LHCN-M2 (cell line): ENCODE measurements around the gene COL16A1. TPM values are rescaled to one million over a fixed set of nuclear protein-coding genes. Genes with fewer than 3 reads are reported as not detected.
A peak's percentile ranks its signal among the peaks of the same experiment; 100 is the strongest.

ENCODE experiments used
- DNase-seq: peaks from one replicate; pipeline ENCODE4 v3.0.0-alpha.2; 2012; ENCODE audit warnings: low read depth
- total RNA-seq: library from RNA; depleted of rRNA; stranded (reverse); fragments of >200 nt; gene quantifications from 2 replicates; pipeline ENCODE4 v1.2.3, GENCODE V29; 2014

COL16A1 gene
- total RNA-seq, 1 experiment from 2014 or later: 9.8 TPM

DNA sequence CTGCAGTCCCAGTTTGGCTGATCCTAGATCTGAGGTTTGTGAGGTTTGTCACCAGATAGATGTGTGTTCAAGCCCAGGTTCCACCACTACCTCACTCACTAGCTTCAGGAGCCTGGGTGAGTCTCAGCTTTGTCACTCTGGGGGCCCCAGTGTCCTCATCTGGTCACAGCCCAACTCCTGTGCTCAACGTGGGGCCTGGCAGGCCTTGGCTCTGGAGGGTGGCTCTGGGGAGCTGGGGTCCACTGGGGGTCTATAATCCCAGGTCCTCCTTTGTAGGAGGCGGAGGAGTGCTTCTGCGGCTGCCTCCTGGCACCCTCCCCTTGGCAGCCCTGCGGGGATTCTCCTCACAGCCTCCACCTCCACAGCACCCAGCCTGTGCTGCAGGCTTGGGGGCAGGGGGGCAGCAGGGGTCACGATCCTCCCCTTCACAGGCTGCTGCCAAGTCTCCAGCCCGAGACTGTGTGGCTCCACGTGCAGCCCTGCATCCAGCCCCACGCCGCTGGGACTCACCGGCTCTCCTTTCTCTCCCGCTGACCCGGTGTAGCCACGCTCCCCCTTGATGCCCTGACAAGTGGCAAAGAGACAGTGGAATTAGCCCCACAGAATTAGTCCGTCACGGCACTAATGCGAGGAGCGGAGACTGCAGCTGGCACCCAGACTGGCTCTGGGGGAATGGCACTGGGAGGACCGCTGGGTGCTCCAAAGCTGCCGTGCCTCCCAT, 36.6 kb downstream of the COL16A1 start:
- DNase-seq: no peak

DNA sequence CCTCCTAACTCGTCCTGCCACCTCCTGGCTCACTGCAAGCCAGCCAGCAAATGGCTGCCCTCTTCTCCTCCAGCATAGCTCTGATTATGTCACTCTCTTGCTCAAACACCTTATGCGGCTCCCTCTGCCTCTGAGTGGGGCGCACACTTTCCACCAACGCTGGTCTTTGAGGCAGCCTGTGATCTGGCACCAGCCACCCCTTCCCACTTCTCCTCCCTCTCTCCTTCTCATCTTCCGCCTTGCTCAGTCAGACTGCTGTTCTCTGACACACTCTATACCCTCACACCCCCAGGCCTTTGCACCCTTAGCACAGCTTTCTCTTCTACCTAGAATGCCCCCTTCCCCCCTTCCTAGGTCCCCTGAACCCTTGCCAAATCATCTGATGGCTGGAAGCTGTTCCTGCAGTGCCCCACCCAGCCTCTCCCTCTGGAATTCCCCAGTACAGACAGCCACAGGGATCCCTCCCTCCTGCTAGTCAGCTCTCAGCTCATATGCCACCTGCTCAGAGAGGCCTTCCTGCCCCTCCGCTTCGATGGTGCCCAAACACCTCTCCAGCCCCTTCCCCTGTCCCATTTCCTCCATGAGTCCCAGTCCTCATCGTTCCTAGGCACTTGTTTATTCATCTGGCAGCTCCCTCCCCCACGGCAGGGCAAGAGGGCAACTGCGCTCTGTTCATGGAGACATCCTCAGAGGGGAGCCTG, 37.4 kb downstream of the COL16A1 start:
- peak; percentile 42 for DNase-seq

DNA sequence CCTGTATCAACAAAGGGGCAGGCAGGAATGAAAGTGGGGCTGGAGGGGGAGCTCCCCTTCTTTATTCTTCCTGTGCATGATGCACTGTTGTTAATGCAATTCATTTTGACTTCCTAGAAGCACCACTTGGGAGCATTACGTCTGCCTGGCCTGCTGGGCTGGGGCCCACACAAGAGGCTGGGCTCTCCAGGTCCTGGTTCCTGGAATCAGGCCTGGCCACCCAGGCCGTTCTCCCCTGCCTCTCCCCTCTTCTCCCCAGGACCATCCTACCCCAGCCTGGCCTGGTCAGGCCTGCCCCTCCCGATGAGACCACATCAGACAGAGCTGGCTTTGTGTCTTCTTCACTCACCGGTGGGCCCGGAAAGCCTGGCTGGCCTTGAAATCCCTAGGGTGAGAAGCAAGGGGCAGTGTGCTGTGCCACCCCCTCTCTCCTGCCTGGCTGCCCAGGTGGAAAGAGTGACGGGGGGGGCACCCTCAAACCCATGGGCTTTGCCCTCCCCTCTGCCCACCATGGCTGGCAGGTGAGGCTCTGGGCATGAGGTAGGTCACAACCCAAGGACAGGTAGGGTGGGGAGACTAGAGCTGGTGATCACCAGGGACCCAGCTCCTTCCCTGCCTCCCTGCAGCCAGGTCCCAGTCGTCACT, 38.5 kb downstream of the COL16A1 start:
- no peak for DNase-seq

DNA sequence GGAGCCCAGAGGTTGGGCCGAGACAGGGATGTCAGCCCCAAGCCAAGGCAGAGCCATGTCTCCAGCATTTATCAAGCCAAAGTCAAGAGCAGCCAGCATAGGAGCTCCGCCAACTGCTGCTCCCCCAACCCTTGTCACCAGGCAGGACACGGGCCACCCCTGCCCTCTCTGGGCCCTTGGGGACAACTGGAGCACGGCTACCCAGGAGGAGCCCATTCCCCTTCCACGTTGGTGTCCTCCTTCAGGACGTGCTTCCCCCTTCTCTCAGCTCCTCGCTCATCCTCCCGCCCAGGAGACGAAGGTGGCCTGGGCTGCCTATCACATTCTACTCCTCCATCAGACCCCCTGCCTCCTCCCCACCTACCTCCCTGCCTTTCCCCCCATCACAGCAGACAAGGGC, 39.3 kb downstream of the COL16A1 start:
- DNase-seq: no peak

DNA sequence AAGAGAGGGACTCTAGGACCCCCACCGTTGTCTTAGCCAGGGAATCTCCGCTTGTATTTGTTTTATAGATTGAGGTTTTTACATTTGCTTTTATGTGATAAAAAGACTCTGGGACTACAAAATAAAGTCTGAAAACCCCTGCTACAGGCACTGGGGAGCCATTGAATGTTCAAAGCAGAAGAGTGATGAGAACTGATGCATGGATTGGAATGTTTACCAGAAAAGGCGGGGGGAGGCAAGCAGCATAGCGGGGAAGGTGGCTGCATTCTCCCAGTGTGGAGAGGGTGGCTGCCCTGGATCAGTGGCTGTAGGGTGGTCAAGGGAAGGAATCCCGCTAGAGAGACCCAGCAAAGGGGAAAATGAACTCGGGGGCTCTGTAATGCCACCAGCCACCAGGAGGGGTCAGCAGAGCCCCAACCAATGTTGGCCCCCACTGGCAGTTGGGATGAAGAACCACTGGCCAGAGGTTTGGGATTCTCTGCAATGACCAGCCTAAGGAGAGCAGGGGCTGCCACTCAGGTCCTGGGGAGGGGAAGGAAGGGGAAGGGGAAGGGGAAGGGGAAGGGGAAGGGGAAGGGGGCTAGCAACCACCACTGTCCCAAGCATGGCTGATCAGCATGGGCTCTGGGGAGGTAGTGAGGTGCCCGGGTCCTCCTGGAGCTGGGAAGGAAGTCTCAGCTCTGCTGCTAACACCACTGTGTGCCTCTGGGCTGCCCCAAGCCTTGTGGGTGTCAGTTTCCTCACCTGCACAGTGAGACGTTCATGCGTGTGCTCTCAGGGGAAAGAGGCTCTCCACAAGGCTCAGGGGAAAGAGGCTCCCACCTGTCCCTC, 40.0 kb downstream of the COL16A1 start:
- DNase-seq: peak; percentile 21

DNA sequence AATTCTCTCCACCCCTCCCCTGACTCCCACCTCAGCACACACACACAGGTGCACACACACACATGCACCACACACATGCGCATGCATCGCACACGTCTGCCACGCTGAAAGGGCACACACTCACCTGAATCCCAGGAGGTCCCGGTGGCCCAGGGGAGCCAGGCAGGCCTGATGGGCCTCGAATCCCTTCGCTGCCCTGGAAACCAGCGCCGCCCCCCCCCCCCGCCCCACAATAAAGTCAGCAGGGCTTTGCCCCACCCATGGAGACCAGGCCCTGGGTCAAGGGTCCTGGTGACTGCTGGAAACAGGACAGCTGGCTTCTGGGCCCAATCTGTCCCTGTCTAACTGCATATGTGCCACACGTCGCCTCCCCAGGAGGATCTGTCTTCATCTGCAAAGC, 41.4 kb downstream of the COL16A1 start:
- no peak for DNase-seq

DNA sequence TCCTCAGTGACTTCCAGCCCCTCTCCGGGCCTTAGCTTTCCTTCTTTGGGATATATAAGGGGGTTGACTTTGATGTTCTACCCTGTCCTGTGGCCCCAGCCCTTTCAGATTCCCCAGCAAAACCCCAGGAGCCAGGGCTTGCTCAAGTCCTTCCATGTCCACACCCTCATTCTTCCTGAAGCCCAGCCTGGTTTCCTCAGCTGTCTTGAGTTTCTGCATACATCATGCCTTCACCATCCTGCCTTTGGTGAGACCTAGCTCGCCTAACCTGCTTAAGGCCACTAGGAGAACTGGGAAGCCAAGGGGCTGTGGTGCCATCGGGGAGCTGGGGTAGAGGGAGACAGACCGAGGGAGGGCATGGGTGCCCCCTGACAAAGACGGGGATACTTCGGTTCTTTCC, 42.0 kb downstream of the COL16A1 start:
- no peak for DNase-seq

DNA sequence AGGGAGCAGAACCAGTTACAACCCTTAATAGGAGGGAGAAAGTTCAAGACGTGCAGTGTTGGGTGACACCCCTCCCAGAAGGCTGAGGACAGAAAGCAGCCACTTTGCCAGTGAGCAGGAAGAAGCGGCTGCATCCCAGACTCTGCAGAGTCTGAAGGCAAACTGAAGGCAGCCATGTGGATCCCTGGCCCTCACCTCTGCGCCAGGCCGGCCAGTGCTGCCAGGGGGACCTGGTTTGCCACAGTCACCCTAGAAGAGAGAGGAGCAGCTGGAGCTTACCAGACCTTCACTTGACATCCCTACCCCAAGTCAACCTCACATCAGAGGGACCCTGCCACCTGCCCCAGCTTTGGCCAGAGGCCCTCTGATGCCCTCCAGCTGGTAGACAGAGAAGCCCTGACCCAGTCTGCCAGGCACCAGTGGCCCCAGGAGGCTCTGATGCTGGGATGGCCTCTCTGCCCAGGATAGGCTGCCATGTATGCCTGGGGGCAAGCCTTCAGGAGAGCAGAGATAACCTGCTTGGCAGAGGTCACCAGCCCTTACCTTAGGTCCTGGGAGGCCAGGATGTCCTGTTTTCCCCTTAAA, 42.9 kb downstream of the COL16A1 start:
- no peak for DNase-seq

DNA sequence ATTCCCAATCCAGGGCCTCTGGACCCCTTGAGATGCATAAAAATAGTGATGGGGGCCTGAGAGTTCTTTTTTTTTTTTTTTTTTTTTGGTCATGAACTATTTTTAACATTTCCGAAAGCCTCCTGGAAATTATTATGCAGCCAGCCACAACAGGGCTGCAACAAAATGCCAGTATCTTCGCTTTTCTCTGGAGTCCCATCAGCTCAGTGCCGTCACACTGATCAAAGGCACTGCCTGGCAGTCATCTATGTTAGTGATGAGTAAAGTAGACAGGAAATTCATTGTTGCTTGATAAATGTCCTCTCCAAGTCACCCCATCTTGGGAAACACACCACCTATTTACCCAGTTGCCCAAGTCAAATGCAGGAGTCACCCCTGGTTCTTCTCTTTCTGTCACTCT, 43.9 kb downstream of the COL16A1 start:
- DNase-seq: no peak

DNA sequence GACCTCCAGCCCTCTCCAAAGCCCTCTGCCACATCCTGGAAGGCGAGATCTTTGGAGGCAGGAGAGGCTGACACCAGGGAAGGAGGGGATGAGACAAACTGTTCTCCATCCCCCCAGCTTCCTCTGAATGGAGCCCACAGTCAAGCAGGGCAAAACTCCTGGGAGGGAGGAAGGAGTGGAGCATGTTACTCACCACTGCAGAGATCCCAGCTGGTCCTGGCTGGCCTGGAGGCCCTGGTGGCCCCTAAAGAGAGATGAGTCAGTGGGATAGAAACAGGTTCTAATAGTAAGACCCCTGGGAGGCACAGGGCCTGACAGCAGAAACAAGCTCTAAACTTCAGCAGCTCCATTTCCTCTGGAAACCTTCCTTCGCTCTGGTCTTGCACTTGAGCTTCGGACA, 45.1 kb downstream of the COL16A1 start:
- peak; percentile 61 for DNase-seq

DNA sequence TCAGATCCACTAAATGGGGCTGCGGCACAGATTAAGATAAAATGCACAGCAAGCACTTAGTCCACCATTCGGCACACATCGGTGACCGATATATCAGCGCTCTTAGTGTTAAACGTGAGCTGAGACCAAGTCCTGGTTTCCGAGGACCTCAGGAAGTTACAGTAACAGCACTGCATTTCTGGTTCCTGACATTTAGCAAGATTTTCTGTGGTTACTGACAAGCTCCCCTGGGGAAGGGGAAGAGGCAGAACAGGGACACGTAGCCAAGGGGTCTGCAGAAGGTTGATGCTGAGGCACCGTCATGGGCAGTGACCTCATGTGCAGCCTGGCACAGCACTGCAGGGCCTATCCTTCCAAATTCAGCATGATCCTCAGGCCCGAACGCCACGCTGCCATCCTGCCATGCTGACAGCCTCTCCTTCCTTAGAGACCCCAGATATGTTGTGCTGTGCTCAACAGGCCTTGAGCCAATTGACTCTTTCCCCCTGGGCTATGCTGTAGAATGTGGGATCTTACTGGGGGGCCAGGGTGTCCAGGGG, 45.8 kb downstream of the COL16A1 start:
- DNase-seq: no peak

DNA sequence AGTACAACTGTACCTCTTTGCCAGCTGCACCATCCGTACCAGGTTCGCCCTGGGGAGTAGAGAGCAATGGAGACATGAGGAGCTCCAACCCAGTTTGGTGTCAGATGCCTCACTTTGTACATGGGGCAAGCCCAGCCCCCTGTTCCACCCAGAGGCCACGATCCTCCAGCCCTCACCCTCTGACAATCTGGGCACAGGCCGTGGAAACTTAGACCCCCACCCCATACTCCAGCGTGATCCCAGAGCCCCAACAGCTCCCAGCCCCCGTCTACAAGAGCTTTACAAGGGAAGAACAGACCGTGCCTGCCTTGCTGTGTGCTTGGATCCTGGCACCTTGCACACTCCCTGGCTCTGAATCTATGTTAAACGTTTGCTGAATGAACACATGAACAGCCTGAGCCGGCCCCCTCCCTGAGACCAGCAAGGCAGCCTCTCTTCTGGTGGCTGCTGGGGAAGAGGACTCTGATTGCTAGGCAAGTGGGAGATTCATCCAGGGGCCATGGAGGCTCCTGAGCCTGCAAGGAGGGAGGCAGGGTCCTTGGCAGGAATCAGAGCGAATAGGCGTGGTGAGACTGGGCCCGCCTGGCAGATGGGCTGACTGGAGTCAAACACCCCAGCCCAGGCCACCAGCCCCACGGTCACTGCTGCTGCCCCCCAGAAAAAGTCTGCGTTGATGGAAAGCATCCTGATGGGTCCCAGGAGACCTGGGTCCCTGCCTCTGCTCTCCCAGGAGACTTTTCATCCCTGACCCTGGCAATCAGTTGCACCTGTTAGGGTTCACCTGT, 46.6 kb downstream of the COL16A1 start:
- DNase-seq: no peak

DNA sequence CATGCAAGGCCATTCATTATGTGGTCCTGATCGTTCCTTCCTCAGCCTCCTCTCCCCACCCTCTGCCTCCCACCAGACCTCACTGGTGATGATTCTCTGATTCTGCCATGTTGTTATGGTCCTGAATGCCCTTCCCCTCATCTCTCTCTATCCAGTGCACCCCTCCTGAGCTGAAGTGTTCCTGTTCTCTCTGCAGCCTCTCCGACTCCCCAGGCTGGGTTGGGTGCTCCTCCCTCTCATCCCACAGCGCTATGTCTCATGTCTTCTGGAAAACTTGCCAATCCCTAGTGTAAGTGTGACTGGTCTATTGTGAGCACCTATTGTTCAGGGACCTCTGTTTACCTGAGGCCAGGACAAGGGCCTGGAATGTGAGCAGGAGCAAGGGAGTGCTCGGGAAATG, 48.1 kb downstream of the COL16A1 start:
- no peak for DNase-seq

DNA sequence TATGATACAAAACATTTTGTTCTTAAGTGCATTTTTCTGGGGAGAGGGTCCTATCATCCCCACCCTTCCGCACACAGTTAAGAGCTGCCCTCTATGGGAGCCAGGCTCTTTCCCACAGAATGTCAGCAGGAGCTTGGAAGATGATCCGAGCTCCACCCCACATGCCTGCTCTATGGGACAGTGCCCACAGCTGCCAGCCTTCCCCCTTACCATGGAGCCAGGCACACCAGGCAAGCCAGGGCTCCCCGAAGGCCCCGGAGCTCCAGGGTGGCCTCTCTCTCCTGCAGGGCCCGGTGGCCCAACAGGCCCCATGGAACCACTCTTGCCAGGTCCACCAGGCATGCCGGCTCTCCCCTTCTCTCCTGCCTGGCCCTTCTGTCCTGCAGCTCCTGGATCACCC, 48.7 kb downstream of the COL16A1 start:
- DNase-seq: no peak

DNA sequence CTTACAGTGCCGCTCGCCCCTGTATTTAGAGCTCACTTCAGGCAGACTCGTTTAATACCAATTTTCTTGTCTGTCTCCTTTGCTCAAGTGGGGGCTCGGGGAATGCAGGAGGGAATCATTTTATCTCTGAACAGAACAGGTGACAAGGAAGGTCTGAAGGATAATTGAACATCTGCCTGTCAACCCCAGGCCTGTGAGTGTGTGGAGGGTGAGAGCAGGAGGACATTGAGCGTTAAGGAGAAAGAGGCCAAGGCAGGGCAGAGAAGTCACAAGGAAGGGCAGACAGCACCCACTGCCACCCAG, 49.4 kb downstream of the COL16A1 start:
- no peak for DNase-seq

DNA sequence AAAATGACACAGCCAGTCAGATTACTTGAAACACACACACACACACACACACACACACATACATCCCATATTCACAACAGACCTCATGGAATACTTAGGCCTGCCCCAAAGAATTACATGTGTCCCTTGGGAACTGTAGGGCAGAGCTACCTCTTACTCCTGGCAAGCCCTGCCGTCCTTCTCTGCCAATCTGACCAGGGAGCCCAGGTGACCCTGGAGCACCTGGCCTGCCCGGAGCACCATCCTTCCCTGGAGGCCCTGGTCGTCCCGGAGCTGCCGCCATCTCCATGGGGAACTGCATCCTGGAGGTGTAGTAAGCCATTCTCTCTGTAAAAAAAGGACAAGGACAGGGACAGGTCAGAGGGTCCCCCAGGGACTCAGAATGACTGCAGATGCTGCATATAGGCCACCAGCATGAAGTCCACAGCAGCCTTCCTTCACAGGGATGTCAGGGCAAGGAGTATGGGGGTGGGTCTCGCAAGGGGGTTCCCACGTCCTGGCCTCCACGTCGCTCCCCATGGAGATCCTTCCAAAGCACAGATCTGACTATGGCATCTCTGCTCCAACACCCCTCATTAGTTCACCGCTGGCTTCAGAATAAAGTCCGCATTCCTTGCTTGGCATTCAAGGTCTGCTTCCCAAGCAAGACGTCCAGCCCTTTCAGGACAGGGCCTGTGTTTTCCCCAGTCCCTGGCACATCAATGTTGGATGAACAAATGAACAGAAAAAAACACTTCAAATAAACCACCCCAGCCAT, 49.9 kb downstream of the COL16A1 start:
- DNase-seq: no peak

DNA sequence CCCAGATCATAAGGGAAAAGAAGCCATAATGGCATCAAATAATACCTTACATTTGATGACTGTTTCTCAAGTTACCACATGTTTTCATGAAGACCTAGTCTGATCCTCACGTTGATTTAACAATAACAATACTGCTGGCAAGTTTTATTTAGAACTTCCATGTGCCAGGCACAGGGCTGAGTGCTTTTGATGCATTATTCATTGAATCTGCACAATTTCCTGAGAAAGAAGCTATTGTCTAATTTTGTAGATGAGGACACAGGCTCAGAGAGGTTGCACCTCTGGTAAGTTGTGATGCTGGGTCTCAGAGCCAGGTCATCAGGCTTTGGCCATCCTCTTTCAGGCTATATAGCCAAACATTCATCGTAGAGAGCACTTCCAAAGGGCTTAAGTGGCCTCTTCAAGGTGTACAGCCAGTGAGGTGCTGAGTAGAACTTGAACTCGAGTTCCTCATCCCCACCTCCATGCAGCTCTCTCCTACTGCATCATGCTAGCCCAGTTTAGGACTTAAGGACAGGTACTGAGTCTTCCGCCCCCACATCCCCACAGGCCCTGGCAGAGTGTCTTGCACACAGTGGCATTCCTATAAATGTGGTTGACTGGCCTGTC, 50.8 kb downstream of the COL16A1 start:
- no peak for DNase-seq

DNA sequence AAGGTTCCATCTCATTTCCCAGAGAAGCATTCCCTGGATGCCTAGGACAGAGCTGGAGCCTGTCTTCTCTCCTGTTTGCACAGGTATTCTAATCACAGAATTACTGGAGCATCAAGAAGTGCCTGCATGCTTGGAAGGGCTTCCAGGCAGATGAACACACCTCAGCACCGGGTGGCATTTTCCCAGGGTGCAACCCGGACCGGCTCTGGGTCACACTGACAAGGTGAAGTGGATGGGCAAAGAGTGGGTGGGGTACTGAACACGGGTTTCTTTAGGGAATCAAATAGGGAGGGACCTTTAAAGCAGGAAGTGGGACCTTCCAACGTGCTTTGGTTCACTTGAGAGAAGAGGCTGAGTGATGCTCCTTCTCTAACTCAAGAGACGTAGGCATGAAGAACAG, 52.1 kb downstream of the COL16A1 start:
- DNase-seq: no peak

DNA sequence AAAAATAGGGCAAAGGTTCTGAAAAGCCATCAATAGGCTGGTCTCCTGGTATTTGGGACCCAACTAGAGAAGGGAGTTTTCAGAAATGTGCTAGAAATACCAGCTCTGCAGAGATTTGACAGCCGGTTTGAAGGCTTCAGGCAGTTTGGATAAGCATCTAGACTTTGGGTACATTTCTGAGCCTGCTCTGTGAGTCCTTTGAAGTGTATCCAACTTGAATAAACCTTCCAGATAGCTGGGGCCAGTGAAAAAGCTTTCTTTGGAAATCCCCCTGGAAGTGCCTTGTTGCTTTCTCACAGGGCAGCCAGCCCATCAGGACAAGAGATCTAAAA, 52.8 kb downstream of the COL16A1 start:
- no peak for DNase-seq
